Testis (tissue), 3 donors: ENCODE results near the gene FAM50B. TPM values are rescaled to one million over a fixed set of nuclear protein-coding genes. Genes with fewer than 3 reads are reported as not detected.

Experiments
- DNase-seq: peaks from one replicate; pipeline ENCODE4 v3.0.0-alpha.2; 2019
- H3K27ac ChIP-seq, 2 donors: fragments of 200-600 bp; sonication (generic); one replicate each; pipeline ENCODE4 v1.5.1; 2019
- H3K27me3 ChIP-seq: fragments of 200-600 bp; sonication (generic); one replicate; pipeline ENCODE4 v1.5.1; 2019
- H3K36me3 ChIP-seq: fragments of 200-600 bp; sonication (generic); one replicate; pipeline ENCODE4 v1.5.1; 2017; ENCODE audit warnings: low read depth; ENCODE audit errors: missing control alignments
- H3K4me1 ChIP-seq: fragments of 200-600 bp; sonication (generic); one replicate; pipeline ENCODE4 v1.5.1; 2019
- H3K4me3 ChIP-seq, 2 donors: fragments of 200-600 bp; sonication (generic); one replicate each; pipeline ENCODE4 v1.5.1; 2017 to 2019
- H3K9me3 ChIP-seq: fragments of 200-600 bp; sonication (generic); one replicate; pipeline ENCODE4 v1.5.1; 2017
- POLR2A ChIP-seq: fragments of 450-650 bp; IDR thresholded peaks from one replicate; pipeline ENCODE4 v1.6.1; 2017; ENCODE audit warnings: antibody characterized with exemption, mild to moderate bottlenecking, moderate library complexity
- WGBS, 2 donors: methylation state at CpG; one replicate each; pipeline ENCODE4 v1.1.5; 2018; 5-methylcytosine and 5-hydroxymethylcytosine counted together
- intact Hi-C: fragments of 100-400 bp; cut with DNase I; formaldehyde crosslinking; loops from one replicate; pipeline ENCODE4 v1.15.1; 2023; ENCODE audit warnings: low total_unique reads
- polyA plus RNA-seq: library from polyadenylated mRNA; stranded (reverse); fragments of 350-450 nt; fragmentation: Illumina TruSeq; extraction: RNeasy Lipid Tissue Mini Kit (QIAGEN cat#74804); gene quantifications from one replicate; pipeline ENCODE4 v1.2.3, GENCODE V29; 2014; ENCODE audit warnings: low read depth, low replicate concordance; ENCODE audit not compliant: insufficient read depth
- total RNA-seq, 2 donors: library from RNA; depleted of rRNA; stranded (reverse); fragments of >200 nt; gene quantifications; one replicate each; pipeline ENCODE4 v1.2.3, GENCODE V29; 2016
- TF ChIP-seq, protein P1 (sequence below), 3 experiments: fragments of 450-650 bp in 2 of 3; fragments of 200-600 bp in 1 of 3; sonication (generic) in 1 of 3; IDR thresholded peaks; one replicate each; pipeline ENCODE4 v1.5.1; 2016 to 2019; ENCODE audit warnings: antibody characterized with exemption in 3 of 3, mild to moderate bottlenecking in 2 of 3, moderate library complexity in 1 of 3

Gene FAM50B
- total and polyA plus RNA-seq, 3 donors from 2014 or later = 24.5 to 38.6 (median 27.4) TPM

DNA sequence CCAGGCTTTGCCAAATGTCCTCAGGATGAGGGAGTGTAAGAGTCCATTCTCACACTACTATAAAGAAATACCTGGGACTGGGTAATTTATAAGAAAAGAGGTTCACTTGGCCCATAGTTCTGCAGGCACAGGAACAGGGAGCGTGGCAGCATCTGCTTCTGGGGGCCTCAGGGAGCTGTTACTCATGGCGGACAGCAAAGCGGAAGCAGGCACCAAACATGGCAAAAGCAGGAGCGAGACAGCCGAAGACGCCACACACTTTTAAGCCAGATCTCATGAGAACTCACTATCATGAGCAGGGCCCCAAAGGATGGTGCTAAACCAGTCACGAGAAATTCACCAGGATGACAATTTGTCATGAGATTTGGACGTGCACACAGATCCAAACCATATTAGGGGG, 22.8 kb downstream of the FAM50B start:
- TF ChIP-seq, protein P1, sequence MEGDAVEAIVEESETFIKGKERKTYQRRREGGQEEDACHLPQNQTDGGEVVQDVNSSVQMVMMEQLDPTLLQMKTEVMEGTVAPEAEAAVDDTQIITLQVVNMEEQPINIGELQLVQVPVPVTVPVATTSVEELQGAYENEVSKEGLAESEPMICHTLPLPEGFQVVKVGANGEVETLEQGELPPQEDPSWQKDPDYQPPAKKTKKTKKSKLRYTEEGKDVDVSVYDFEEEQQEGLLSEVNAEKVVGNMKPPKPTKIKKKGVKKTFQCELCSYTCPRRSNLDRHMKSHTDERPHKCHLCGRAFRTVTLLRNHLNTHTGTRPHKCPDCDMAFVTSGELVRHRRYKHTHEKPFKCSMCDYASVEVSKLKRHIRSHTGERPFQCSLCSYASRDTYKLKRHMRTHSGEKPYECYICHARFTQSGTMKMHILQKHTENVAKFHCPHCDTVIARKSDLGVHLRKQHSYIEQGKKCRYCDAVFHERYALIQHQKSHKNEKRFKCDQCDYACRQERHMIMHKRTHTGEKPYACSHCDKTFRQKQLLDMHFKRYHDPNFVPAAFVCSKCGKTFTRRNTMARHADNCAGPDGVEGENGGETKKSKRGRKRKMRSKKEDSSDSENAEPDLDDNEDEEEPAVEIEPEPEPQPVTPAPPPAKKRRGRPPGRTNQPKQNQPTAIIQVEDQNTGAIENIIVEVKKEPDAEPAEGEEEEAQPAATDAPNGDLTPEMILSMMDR (IDR thresholded peaks at IDR 0.05) = no peak
- no peak for TF ChIP-seq POLR2A
- no peaks in the 10 kb centered on the region for H3K27me3 ChIP-seq
- 84 to 96% methylated on average over 8 of the region's 8 CpGs for WGBS, 2 donors
- DNase-seq = no peak
- intact Hi-C loops = no loop called here
- H3K4me3 ChIP-seq = no peak overlapping the region
- H3K4me1 ChIP-seq = peaks cover 5% of the 10 kb centered on the region
- H3K9me3 ChIP-seq = no peaks in the 10 kb centered on the region
- H3K36me3 ChIP-seq = no peaks in the 10 kb centered on the region
- no peak overlapping the region for H3K27ac ChIP-seq

DNA sequence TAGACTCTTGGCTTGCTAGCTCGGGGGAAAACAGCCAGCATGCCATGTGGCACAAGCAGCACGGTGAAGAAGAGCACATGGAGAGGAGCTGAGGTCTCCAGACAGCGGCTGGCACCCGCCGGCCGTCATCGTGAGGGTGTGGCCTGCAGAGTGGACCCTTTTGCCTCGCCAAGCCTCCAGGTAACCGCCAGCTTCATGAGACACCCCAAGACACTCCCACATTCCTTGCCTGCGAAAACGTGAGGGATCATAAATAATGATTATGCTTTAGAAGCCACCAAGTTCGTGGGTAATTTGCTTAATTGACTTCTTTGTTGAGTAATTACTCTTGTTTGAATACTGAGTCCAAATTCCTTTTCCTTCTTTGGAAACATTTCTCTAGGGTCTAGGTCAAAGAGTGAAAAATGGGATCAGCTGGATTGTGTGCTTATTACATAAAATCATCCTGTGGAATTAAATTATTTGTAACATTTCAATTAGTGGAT, 23.2 kb downstream of the FAM50B start:
- TF ChIP-seq POLR2A = no peak
- TF ChIP-seq, protein P1 (IDR thresholded peaks at IDR 0.05) = no peak
- Histone ChIP-seq H3K27ac (no peak overlapping the region), H3K9me3 (no peaks in the 10 kb centered on the region), H3K36me3 (no peaks in the 10 kb centered on the region), H3K4me3 (no peak overlapping the region), H3K4me1 (peaks cover 5% of the 10 kb centered on the region), H3K27me3 (no peaks in the 10 kb centered on the region)
- WGBS, 2 donors = 75 to 76% methylated on average over 11 to 12 of the region's 12 CpGs
- DNase-seq = no peak
- intact Hi-C loops = no loop called here

DNA sequence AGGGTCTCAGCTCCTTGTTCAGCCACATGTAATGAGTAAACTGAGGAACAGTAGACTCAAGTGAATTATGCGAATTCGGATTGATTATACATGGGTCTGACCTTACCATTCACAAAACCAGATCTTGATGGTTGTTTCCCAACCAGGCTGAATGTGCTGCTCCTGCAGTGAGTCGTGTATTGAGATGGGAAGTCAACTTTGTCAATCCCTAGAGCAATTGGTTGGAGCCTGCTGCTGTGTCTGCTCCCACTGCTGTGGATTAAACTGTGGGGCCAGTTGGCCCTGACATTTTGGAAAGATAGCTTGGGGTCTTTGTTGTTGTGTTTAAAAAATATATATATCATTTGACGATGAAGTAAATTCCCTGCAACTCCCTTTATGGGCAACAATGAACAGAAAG, 23.9 kb downstream of the FAM50B start:
- intact Hi-C loops = no loop called here
- DNase-seq = no peak
- TF ChIP-seq, protein P1 (IDR thresholded peaks at IDR 0.05) = no peak
- TF ChIP-seq POLR2A = no peak
- peaks cover 5% of the 10 kb centered on the region for H3K4me1 ChIP-seq
- no peaks in the 10 kb centered on the region for H3K27me3 ChIP-seq
- no peak overlapping the region for H3K27ac ChIP-seq
- WGBS, 2 donors = 76 to 91% methylated on average over 4 of the region's 4 CpGs
- no peaks in the 10 kb centered on the region for H3K9me3 ChIP-seq
- H3K36me3 ChIP-seq = no peaks in the 10 kb centered on the region
- H3K4me3 ChIP-seq = no peak overlapping the region

DNA sequence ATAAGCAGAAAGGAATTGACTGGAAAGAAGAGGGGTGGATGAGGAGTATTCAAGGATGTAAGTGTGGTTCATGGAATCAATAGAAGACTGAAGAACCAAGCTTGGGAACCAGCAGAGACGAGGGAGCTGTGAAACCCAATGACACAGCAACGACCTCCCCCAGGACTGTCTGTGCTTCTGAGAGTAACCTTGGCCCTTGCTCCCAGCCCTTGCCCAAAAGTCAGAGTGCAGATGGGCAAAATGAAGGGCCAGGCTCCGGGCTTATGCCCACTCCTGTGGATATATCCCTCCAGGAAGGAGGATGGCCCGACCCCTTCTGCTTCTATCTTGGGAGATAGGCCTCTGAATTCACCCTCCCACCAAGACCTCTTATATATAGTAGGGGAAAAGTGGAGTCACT, 24.9 kb downstream of the FAM50B start:
- Histone ChIP-seq H3K9me3 (no peaks in the 10 kb centered on the region), H3K4me3 (no peak overlapping the region), H3K4me1 (peaks cover 5% of the 10 kb centered on the region), H3K36me3 (no peaks in the 10 kb centered on the region), H3K27ac (no peak overlapping the region), H3K27me3 (no peaks in the 10 kb centered on the region)
- TF ChIP-seq POLR2A = no peak
- TF ChIP-seq, protein P1 (IDR thresholded peaks at IDR 0.05) = no peak
- intact Hi-C loops = no loop called here
- 79 to 94% methylated on average over 4 of the region's 4 CpGs for WGBS, 2 donors
- DNase-seq = no peak

DNA sequence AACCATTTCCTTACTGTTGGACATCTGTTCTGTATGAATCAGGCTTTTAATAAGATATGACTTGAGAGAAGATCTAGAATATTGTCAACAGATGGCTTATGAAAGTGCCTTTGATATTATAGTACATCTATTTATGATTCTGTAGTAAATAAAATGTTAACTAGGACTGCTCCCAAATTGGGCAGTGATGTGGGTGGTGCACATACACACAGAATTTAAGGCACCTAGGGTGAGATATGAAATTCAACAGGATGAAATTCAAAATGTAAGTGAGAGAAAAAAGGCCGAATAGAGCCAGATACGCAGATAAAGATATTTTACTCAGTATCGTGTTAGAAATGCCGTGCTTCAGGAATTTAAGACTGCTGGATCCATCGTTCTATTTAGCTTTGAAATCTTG, 26.3 kb downstream of the FAM50B start:
- Histone ChIP-seq H3K9me3 (no peaks in the 10 kb centered on the region), H3K4me1 (peaks cover 5% of the 10 kb centered on the region), H3K36me3 (no peaks in the 10 kb centered on the region), H3K4me3 (no peak overlapping the region), H3K27ac (peak overlapping the region; percentile 56 to 62), H3K27me3 (no peaks in the 10 kb centered on the region)
- intact Hi-C loops = no loop called here
- TF ChIP-seq, protein P1 (IDR thresholded peaks at IDR 0.05) = no peak
- no peak for TF ChIP-seq POLR2A
- 73 to 78% methylated on average over 5 of the region's 5 CpGs for WGBS, 2 donors
- no peak for DNase-seq
